SK-N-MC (cell line): Measurements from ENCODE around the gene UGT2B17.
"Not testable (repeated sequence)": the region's sequence is repeated elsewhere in the genome, so short reads cannot be mapped to it uniquely, and the experiment has no call there.

Experiments
- DNase-seq: peaks from one replicate; pipeline ENCODE4 v3.0.0-alpha.2; 2011; ENCODE audit warnings: low read depth, low spot score
- H3K27ac ChIP-seq: fragments of 200-600 bp; sonication (generic); 2 replicates; pipeline ENCODE4 v1.5.1; 2016; ENCODE audit warnings: mixed run types
- H3K36me3 ChIP-seq: fragments of 200-600 bp; sonication (generic); 2 replicates; pipeline ENCODE4 v1.6.1; 2017; ENCODE audit warnings: antibody characterized with exemption, low read length, mixed read lengths; ENCODE audit not compliant: insufficient read depth
- H3K4me3 ChIP-seq: fragments of 200-600 bp; sonication (generic); 2 replicates; pipeline ENCODE4 v1.5.1; 2016
- H3K9ac ChIP-seq: fragments of 200-600 bp; sonication (generic); 2 replicates; pipeline ENCODE4 v1.8.0; 2017; ENCODE audit warnings: mixed run types, mixed read lengths; ENCODE audit not compliant: insufficient read length
- H3K9me3 ChIP-seq: fragments of 200-600 bp; sonication (generic); 2 replicates; pipeline ENCODE4 v1.6.1; 2017; ENCODE audit warnings: low read depth, mild to moderate bottlenecking, antibody characterized with exemption, low read length, moderate library complexity, mixed read lengths
- EZH2 ChIP-seq: fragments of 200-600 bp; sonication (generic); IDR thresholded peaks from one replicate; pipeline ENCODE4 v1.6.1; 2017; ENCODE audit warnings: antibody characterized with exemption
- FOXP2 ChIP-seq: optimal IDR thresholded peaks from 2 replicates; pipeline ENCODE3; 2011; ENCODE audit warnings: mild to moderate bottlenecking, moderate library complexity; ENCODE audit not compliant: insufficient read depth; ENCODE audit errors: extremely low read length, control extremely low read depth
- POLR2AphosphoS5 ChIP-seq: IDR thresholded peaks from 2 replicates; pipeline ENCODE4 v1.6.1; 2012; ENCODE audit warnings: mild to moderate bottlenecking, low read depth, low read length, borderline replicate concordance

Gene UGT2B17

DNA sequence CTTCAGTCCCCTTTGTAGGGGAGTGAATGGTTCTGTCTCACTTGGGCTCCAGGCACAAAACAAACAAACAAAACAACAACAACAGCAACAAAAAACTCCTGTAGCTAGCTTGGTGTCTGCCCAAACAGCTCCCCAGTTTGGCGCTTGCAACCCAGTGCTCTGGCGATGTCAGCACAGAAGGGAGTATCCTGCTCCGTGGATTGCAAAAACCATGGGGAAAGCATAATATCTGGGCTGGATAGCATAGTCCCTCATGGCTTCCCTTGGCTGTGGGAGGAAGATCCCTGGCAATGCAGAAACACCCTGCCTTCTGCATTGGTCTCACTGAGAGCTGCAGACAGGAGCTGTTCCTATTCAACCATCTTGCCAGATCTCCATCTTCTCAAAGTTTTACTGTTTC, 39.7 kb downstream of the UGT2B17 start:
- Histone ChIP-seq H3K9ac (no peak overlapping the region), H3K9me3 (no peaks in the 10 kb centered on the region), H3K36me3 (no peaks in the 10 kb centered on the region), H3K27ac (no peak overlapping the region), H3K4me3 (no peak overlapping the region)
- TF ChIP-seq EZH2 (no peak), FOXP2 (no peak), POLR2AphosphoS5 (no peak)
- DNase-seq: no peak

- H3K27ac ChIP-seq: no peak overlapping the region
- H3K9me3 ChIP-seq: no peaks in the 10 kb centered on the region
- no peak for DNase-seq
- no peaks in the 10 kb centered on the region for H3K36me3 ChIP-seq
- TF ChIP-seq EZH2: no peak
- no peak for TF ChIP-seq FOXP2
- TF ChIP-seq POLR2AphosphoS5: no peak
- no peak overlapping the region for H3K9ac ChIP-seq
- H3K4me3 ChIP-seq: no peak overlapping the region
Observed at GRCh38 chr4:68535974-68536373, 40.1 kb downstream of the UGT2B17 start.

GRCh38 chr4:68522232-68522631, 53.9 kb downstream of the UGT2B17 start:
- not testable (repeated sequence) for DNase-seq, H3K9ac ChIP-seq, H3K4me3 ChIP-seq, H3K27ac ChIP-seq, H3K36me3 ChIP-seq, H3K9me3 ChIP-seq

- Histone ChIP-seq H3K9me3 (no peaks in the 10 kb centered on the region), H3K27ac (no peak overlapping the region), H3K4me3 (no peak overlapping the region), H3K9ac (no peak overlapping the region), H3K36me3 (no peaks in the 10 kb centered on the region)
- TF ChIP-seq EZH2 (no peak), POLR2AphosphoS5 (no peak), FOXP2 (no peak)
- DNase-seq: no peak
Observed at GRCh38 chr4:68520985-68521384, 55.1 kb downstream of the UGT2B17 start.

DNA sequence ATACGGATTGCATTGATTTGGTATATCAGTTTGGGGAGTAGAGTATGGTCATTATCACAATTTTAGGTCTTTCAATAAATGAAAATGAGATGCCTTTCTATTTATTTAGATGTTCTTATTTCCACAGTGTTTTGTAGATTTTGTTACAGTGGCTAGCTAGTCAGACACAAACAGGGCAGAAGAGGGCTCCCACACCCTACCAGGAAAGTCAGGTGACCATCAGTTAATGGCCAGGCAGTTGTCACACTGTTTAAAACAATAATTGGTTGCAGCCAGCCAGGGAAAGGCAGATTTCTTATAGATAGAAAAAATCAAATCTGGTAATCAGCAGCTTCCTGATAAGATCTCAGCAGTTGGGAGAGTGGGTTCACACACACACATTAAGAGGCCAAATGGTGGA, 57.2 kb downstream of the UGT2B17 start:
- no peak overlapping the region for H3K9ac ChIP-seq
- no peaks in the 10 kb centered on the region for H3K36me3 ChIP-seq
- H3K4me3 ChIP-seq: no peak overlapping the region
- no peak for DNase-seq
- H3K27ac ChIP-seq: no peak overlapping the region
- no peaks in the 10 kb centered on the region for H3K9me3 ChIP-seq
- no peak for TF ChIP-seq FOXP2
- no peak for TF ChIP-seq POLR2AphosphoS5
- TF ChIP-seq EZH2: no peak

- H3K4me3 ChIP-seq, H3K9ac ChIP-seq, H3K36me3 ChIP-seq, H3K27ac ChIP-seq, H3K9me3 ChIP-seq, DNase-seq: not testable (repeated sequence)
Observed at GRCh38 chr4:68505452-68505851, 70.7 kb downstream of the UGT2B17 start.

DNA sequence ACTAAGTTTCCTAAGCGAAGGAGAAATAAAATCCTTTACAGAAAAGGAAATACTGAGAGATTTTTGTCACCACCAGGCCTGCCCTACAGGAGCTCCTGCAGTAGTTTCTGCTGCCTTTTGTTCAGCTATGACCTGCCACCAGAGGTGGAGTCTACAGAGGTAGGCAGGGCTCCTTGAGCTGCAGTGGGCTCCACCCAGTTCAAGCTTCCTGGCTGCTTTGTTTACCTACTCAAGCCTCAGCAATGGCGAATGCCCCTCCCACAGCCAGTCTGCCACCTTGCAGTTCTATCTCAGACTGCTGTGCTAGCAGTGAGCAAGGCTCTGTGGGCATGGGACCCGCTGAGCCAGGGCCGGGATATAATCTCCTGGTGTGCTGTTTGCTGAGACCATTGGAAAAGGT, 71.3 kb downstream of the UGT2B17 start:
- H3K27ac ChIP-seq, H3K9me3 ChIP-seq, H3K36me3 ChIP-seq, DNase-seq, H3K4me3 ChIP-seq, H3K9ac ChIP-seq: not testable (repeated sequence)

DNA sequence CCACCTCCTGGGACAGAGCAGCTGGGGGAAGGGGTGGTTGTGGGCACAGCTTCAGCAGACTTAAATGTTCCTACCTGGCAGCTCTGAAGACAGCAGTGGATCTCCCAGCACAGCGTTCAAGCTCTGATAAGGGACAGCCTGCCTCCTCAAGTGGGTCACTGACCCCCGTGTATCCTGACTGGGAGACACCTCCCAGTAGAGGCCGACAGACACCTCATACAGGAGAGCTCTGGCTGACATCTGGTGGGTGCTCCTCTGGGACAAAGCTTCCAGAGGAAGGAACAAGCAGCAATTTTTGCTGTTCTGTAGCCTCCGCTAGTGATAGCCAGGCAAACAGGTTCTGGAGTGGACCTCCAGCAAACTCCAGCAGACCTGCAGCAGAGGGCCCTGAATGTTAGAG, 72.7 kb downstream of the UGT2B17 start:
- not testable (repeated sequence) for H3K36me3 ChIP-seq, H3K4me3 ChIP-seq, H3K9me3 ChIP-seq, H3K27ac ChIP-seq, DNase-seq, H3K9ac ChIP-seq

- Histone ChIP-seq H3K36me3 (no peaks in the 10 kb centered on the region), H3K27ac (no peak overlapping the region), H3K9me3 (no peaks in the 10 kb centered on the region), H3K4me3 (no peak overlapping the region), H3K9ac (no peak overlapping the region)
- no peak for TF ChIP-seq EZH2
- TF ChIP-seq POLR2AphosphoS5: no peak
- no peak for TF ChIP-seq FOXP2
- no peak for DNase-seq
Observed at GRCh38 chr4:68499021-68499420, 77.1 kb downstream of the UGT2B17 start.

DNA sequence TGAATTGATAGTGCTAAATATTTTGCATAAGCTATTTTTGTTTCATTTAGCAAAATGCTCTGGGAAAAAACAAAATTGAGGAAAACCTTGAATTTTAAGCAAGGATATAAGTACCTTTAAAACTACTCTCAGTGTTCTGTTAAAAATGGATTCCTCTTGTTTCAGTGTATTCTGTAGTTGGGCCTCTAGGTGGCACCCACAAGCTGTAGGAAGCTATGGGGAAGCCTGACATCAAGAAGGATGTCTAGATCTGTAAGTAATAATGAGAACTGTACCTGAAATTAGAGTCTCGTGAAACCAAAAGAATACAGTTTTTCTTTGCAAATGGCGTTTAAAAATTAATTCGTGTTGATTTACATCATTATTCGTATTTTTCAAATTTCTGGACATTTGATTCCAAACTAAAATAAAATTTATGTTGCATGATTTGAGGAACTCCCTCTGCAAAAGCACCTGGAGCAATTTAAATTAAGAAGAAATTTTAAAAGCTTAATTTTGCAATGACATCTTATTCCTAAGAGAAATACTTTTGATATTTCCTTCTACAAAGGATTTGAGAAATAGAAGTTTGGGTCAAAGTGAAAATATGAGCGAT, 77.6 kb downstream of the UGT2B17 start:
- no peak overlapping the region for H3K27ac ChIP-seq
- TF ChIP-seq EZH2 (no peak), POLR2AphosphoS5 (no peak), FOXP2 (no peak)
- no peak for DNase-seq
- H3K9me3 ChIP-seq: no peaks in the 10 kb centered on the region
- H3K9ac ChIP-seq: no peak overlapping the region
- no peak overlapping the region for H3K4me3 ChIP-seq
- no peaks in the 10 kb centered on the region for H3K36me3 ChIP-seq
